Ishikawa (cell line): ENCODE measurements around the gene CCHCR1.
"Not testable (repeated sequence)": the region's sequence is repeated elsewhere in the genome, so short reads cannot be mapped to it uniquely, and the experiment has no call there.

Source experiments
- CEBPB ChIP-seq: IDR thresholded peaks from 2 replicates; pipeline ENCODE4 v1.6.1; 2012
- CREB1 ChIP-seq: IDR thresholded peaks from 2 replicates; pipeline ENCODE4 v1.6.1; 2012; ENCODE audit warnings: low read depth
- EGR1 ChIP-seq: IDR thresholded peaks from 2 replicates; pipeline ENCODE4 v1.6.1; 2012
- EP300 ChIP-seq: IDR thresholded peaks from 2 replicates; pipeline ENCODE4 v1.6.1; 2012; ENCODE audit warnings: borderline replicate concordance
- FOXM1 ChIP-seq: IDR thresholded peaks from 2 replicates; pipeline ENCODE4 v1.6.1; 2012; ENCODE audit warnings: low read depth, borderline replicate concordance
- RAD21 ChIP-seq: IDR thresholded peaks from 2 replicates; pipeline ENCODE4 v1.6.1; 2012; ENCODE audit warnings: low read depth
- TCF12 ChIP-seq: IDR thresholded peaks from 2 replicates; pipeline ENCODE4 v1.6.1; 2012; ENCODE audit warnings: low read depth
- TEAD4 ChIP-seq: IDR thresholded peaks from 2 replicates; pipeline ENCODE4 v1.6.1; 2012
- YY1 ChIP-seq: IDR thresholded peaks from 2 replicates; pipeline ENCODE4 v1.6.1; 2012; ENCODE audit warnings: low read depth
- TF ChIP-seq, protein P1 (sequence below): IDR thresholded peaks from 2 replicates; pipeline ENCODE4 v1.6.1; 2012

- TF ChIP-seq TEAD4, TCF12, YY1, FOXM1, EP300, CEBPB, CREB1, EGR1: not testable (repeated sequence)
- peak; percentile 90 for TF ChIP-seq RAD21
- TF ChIP-seq, protein P1, sequence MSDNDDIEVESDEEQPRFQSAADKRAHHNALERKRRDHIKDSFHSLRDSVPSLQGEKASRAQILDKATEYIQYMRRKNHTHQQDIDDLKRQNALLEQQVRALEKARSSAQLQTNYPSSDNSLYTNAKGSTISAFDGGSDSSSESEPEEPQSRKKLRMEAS = not testable (repeated sequence)
These were observed 35.0 kb upstream of the CCHCR1 start for GRCh38 chr6:31192431-31193105.
